Measurements from ENCODE around the gene PBRM1. TPM values are rescaled to one million over a fixed set of nuclear protein-coding genes. Genes with fewer than 3 reads are reported as not detected.

Gene PBRM1
- total and polyA plus RNA-seq, 2 donors (not counting 1 experiment from before 2014, with no cell fraction given) = 37.2 to 97.3 TPM

DNA sequence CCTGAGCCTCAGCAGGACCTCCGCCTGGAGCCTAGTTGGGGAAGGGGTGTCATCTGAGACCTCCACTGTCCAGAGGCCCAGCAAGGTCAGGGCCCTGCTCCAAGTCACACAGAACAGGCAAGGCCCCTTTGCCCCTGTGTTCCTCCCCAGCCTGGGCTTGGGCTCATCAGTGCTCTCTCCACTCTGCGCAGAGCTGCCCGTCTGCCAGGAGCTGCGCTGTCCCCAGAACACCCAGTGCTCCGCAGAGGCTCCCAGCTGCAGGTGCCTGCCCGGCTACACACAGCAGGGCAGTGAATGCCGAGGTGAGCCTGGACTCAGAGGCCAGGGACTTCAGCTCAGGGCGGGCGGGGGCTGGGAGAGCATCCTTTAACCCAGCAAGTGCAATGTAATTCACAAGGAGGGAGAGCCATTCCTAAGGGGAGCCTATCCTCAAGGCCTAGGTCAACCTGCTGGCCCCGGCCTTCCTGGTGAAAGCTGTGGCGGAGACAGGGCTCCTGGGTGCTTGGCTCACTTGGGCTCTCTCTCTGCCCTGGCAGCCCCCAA is 182.8 kb downstream of the PBRM1 start:
- no peak overlapping the region for H3K4me3 ChIP-seq (replicated peaks in 1 of 4; ENCODE audit: control extremely low read depth in 1 of 4, insufficient read depth in 1 of 4, low read depth in 3 of 4, low read length in 4 of 4)
- no peak overlapping the region for H3K4me2 ChIP-seq (ENCODE audit: extremely low read depth, insufficient read depth, low read length)
- no peaks in the 10 kb centered on the region for H3K36me3 ChIP-seq (ENCODE audit: control insufficient read depth, insufficient read depth, low read length)
- H4K20me1 ChIP-seq (ENCODE audit: control insufficient read depth, extremely low read depth, insufficient read depth, low read length) = no peaks in the 10 kb centered on the region
- no peaks in the 10 kb centered on the region for H3K27me3 ChIP-seq (ENCODE audit: control insufficient read depth, insufficient read depth, low read length)
- no peaks in the 10 kb centered on the region for H3K9me3 ChIP-seq (ENCODE audit: control insufficient read depth, insufficient read depth, low read depth, low read length)
- TF ChIP-seq EZH2 (IDR thresholded peaks at IDR 0.05; ENCODE audit: low read length, missing control alignments) = no peak
- TF ChIP-seq, protein P1, sequence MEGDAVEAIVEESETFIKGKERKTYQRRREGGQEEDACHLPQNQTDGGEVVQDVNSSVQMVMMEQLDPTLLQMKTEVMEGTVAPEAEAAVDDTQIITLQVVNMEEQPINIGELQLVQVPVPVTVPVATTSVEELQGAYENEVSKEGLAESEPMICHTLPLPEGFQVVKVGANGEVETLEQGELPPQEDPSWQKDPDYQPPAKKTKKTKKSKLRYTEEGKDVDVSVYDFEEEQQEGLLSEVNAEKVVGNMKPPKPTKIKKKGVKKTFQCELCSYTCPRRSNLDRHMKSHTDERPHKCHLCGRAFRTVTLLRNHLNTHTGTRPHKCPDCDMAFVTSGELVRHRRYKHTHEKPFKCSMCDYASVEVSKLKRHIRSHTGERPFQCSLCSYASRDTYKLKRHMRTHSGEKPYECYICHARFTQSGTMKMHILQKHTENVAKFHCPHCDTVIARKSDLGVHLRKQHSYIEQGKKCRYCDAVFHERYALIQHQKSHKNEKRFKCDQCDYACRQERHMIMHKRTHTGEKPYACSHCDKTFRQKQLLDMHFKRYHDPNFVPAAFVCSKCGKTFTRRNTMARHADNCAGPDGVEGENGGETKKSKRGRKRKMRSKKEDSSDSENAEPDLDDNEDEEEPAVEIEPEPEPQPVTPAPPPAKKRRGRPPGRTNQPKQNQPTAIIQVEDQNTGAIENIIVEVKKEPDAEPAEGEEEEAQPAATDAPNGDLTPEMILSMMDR (conservative IDR thresholded peaks at IDR 0.05 in 1 of 2, IDR thresholded peaks at IDR 0.05 in 1 of 2; ENCODE audit: low read depth in 1 of 2, low read length in 2 of 2) = no peak
- no peak for DNase-seq (ENCODE audit: low read depth in 2 of 2)
- H3K79me2 ChIP-seq (ENCODE audit: control insufficient read depth, insufficient read depth, low read length) = no peaks in the 10 kb centered on the region
- H3K4me1 ChIP-seq (ENCODE audit: control insufficient read depth, extremely low read depth, insufficient read depth, low read length) = peaks cover 2% of the 10 kb centered on the region
- H3K9ac ChIP-seq (ENCODE audit: insufficient read depth, low read length) = no peak overlapping the region
- H3K27ac ChIP-seq (ENCODE audit: insufficient read depth, low read length) = no peak overlapping the region
- no peak overlapping the region for H2AFZ ChIP-seq (ENCODE audit: low read length)

DNA sequence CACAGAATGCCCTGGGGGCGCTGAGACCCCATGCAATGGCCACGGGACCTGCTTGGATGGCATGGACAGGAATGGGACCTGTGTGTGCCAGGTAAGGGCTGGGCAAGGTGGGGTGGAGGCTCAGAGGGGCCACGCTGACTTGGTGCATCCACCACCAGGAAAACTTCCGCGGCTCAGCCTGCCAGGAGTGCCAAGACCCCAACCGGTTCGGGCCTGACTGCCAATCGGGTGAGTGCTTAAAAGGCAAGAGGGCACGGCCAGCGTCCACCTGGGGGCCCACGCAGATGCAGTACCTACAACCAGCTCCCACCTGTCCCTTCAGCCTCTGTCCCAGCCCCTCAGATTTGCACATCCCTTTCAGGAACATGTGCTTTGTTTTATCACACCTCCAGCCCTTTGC is 183.7 kb downstream of the PBRM1 start:
- no peak overlapping the region for H3K27ac ChIP-seq (ENCODE audit: insufficient read depth, low read length)
- no peak overlapping the region for H3K4me2 ChIP-seq (ENCODE audit: extremely low read depth, insufficient read depth, low read length)
- TF ChIP-seq, protein P1 (conservative IDR thresholded peaks at IDR 0.05 in 1 of 2, IDR thresholded peaks at IDR 0.05 in 1 of 2; ENCODE audit: low read depth in 1 of 2, low read length in 2 of 2) = no peak
- no peak for TF ChIP-seq EZH2 (IDR thresholded peaks at IDR 0.05; ENCODE audit: low read length, missing control alignments)
- H3K79me2 ChIP-seq (ENCODE audit: control insufficient read depth, insufficient read depth, low read length) = no peaks in the 10 kb centered on the region
- DNase-seq (ENCODE audit: low read depth in 2 of 2) = no peak
- no peaks in the 10 kb centered on the region for H3K9me3 ChIP-seq (ENCODE audit: control insufficient read depth, insufficient read depth, low read depth, low read length)
- H3K4me1 ChIP-seq (ENCODE audit: control insufficient read depth, extremely low read depth, insufficient read depth, low read length) = peaks cover 2% of the 10 kb centered on the region
- H3K4me3 ChIP-seq (replicated peaks in 1 of 4; ENCODE audit: control extremely low read depth in 1 of 4, insufficient read depth in 1 of 4, low read depth in 3 of 4, low read length in 4 of 4) = no peak overlapping the region
- no peak overlapping the region for H3K9ac ChIP-seq (ENCODE audit: insufficient read depth, low read length)
- no peak overlapping the region for H2AFZ ChIP-seq (ENCODE audit: low read length)
- H3K27me3 ChIP-seq (ENCODE audit: control insufficient read depth, insufficient read depth, low read length) = no peaks in the 10 kb centered on the region
- no peaks in the 10 kb centered on the region for H4K20me1 ChIP-seq (ENCODE audit: control insufficient read depth, extremely low read depth, insufficient read depth, low read length)
- H3K36me3 ChIP-seq (ENCODE audit: control insufficient read depth, insufficient read depth, low read length) = no peaks in the 10 kb centered on the region

DNA sequence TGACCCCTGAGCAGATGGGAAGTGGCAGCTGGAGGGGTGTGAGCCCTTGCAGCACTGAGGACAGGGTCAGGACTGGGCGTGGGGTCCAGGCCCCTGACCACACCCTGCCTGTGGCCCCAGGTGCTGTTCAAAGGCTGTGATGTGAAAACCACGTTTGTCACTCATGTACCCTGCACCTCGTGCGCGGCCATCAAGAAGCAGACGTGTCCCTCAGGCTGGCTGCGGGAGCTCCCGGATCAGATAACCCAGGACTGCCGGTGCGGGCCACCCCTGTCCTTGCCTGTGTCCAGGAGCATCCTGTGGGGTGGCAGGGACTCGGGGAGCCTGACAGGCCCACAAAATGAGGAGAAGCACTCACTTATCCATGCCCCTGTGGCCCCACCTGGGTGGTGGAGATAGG is 184.7 kb downstream of the PBRM1 start:
- TF ChIP-seq, protein P1 (conservative IDR thresholded peaks at IDR 0.05 in 1 of 2, IDR thresholded peaks at IDR 0.05 in 1 of 2; ENCODE audit: low read depth in 1 of 2, low read length in 2 of 2) = no peak
- TF ChIP-seq EZH2 (IDR thresholded peaks at IDR 0.05; ENCODE audit: low read length, missing control alignments) = no peak
- H3K27me3 ChIP-seq (ENCODE audit: control insufficient read depth, insufficient read depth, low read length) = no peaks in the 10 kb centered on the region
- H3K79me2 ChIP-seq (ENCODE audit: control insufficient read depth, insufficient read depth, low read length) = no peaks in the 10 kb centered on the region

More for the DNA sequence above, 184.7 kb downstream of the PBRM1 start:
- no peak for DNase-seq (ENCODE audit: low read depth in 2 of 2)
- Histone ChIP-seq H3K9me3 (ENCODE audit: control insufficient read depth, insufficient read depth, low read depth, low read length) (no peaks in the 10 kb centered on the region), H3K9ac (ENCODE audit: insufficient read depth, low read length) (no peak overlapping the region), H3K4me1 (ENCODE audit: control insufficient read depth, extremely low read depth, insufficient read depth, low read length) (peaks cover 2% of the 10 kb centered on the region), H4K20me1 (ENCODE audit: control insufficient read depth, extremely low read depth, insufficient read depth, low read length) (no peaks in the 10 kb centered on the region), H3K36me3 (ENCODE audit: control insufficient read depth, insufficient read depth, low read length) (no peaks in the 10 kb centered on the region), H3K4me3 (replicated peaks in 1 of 4; ENCODE audit: control extremely low read depth in 1 of 4, insufficient read depth in 1 of 4, low read depth in 3 of 4, low read length in 4 of 4) (no peak overlapping the region), H3K4me2 (ENCODE audit: extremely low read depth, insufficient read depth, low read length) (no peak overlapping the region), H2AFZ (ENCODE audit: low read length) (no peak overlapping the region), H3K27ac (ENCODE audit: insufficient read depth, low read length) (no peak overlapping the region)

Data from fibroblast of lung (primary cell).